BE2C (cell line): ENCODE data around the gene ZNF814.
A peak's percentile ranks its signal among the peaks of the same experiment; 100 is the strongest.

Experiments
- DNase-seq: peaks from one replicate; pipeline ENCODE4 v3.0.0-alpha.2; 2020
- H3K27me3 ChIP-seq: fragments of 250-450 bp; sonication (Bioruptor Pico); 2 replicates; pipeline ENCODE4 v1.5.1; 2020; ENCODE audit warnings: mild to moderate bottlenecking
- H3K36me3 ChIP-seq: fragments of 250-450 bp; sonication (Bioruptor Pico); 2 replicates; pipeline ENCODE4 v1.5.1; 2020; ENCODE audit warnings: mild to moderate bottlenecking
- H3K4me1 ChIP-seq: fragments of 250-450 bp; sonication (Bioruptor Pico); 2 replicates; pipeline ENCODE4 v1.5.1; 2020
- H3K4me3 ChIP-seq: 2 replicates; pipeline ENCODE4 v1.5.1; 2011; ENCODE audit warnings: low read depth, low read length
- H3K9me3 ChIP-seq: fragments of 250-450 bp; sonication (Bioruptor Pico); 2 replicates; pipeline ENCODE4 v1.5.1; 2020
- CTCF ChIP-seq: IDR thresholded peaks from 2 replicates; pipeline ENCODE4 v1.5.1; 2012; ENCODE audit warnings: mild to moderate bottlenecking, low read depth, low read length

The ZNF814 gene

GRCh38 chr19:57820599-57820998 is 68.2 kb downstream of the ZNF814 start:
- H3K4me1 ChIP-seq = no peaks in the 10 kb centered on the region
- H3K36me3 ChIP-seq = peaks cover 26% of the 10 kb centered on the region
- no peaks in the 10 kb centered on the region for H3K27me3 ChIP-seq
- no peaks in the 10 kb centered on the region for H3K9me3 ChIP-seq
- no peak for DNase-seq
- no peak for TF ChIP-seq CTCF
- peak overlapping the region; percentile 99 for H3K4me3 ChIP-seq

GRCh38 chr19:57819475-57820148 is 69.2 kb downstream of the ZNF814 start:
- no peaks in the 10 kb centered on the region for H3K4me1 ChIP-seq
- H3K9me3 ChIP-seq = no peaks in the 10 kb centered on the region
- H3K27me3 ChIP-seq = no peaks in the 10 kb centered on the region
- peak; percentile 20 for TF ChIP-seq CTCF
- H3K36me3 ChIP-seq = peaks cover 25% of the 10 kb centered on the region
- peak; percentile 87 for DNase-seq
- peak overlapping the region; percentile 99 for H3K4me3 ChIP-seq

- H3K9me3 ChIP-seq = no peaks in the 10 kb centered on the region
- no peak for TF ChIP-seq CTCF
- H3K36me3 ChIP-seq = peaks cover 13% of the 10 kb centered on the region
- no peaks in the 10 kb centered on the region for H3K4me1 ChIP-seq
- H3K4me3 ChIP-seq = no peak overlapping the region
- no peak for DNase-seq
- no peaks in the 10 kb centered on the region for H3K27me3 ChIP-seq
These were observed 70.5 kb downstream of the ZNF814 start for GRCh38 chr19:57818378-57818777.

- peaks cover 10% of the 10 kb centered on the region for H3K36me3 ChIP-seq
- H3K4me1 ChIP-seq = no peaks in the 10 kb centered on the region
- no peak for TF ChIP-seq CTCF
- H3K27me3 ChIP-seq = no peaks in the 10 kb centered on the region
- H3K9me3 ChIP-seq = no peaks in the 10 kb centered on the region
- H3K4me3 ChIP-seq = no peak overlapping the region
- DNase-seq = no peak
These were observed 70.9 kb downstream of the ZNF814 start for GRCh38 chr19:57817976-57818375.

GRCh38 chr19:57816652-57817051 is 72.2 kb downstream of the ZNF814 start:
- Histone ChIP-seq H3K9me3 (no peaks in the 10 kb centered on the region), H3K4me3 (no peak overlapping the region), H3K36me3 (peaks cover 6% of the 10 kb centered on the region), H3K4me1 (no peaks in the 10 kb centered on the region), H3K27me3 (no peaks in the 10 kb centered on the region)
- no peak for TF ChIP-seq CTCF
- DNase-seq = no peak

GRCh38 chr19:57815247-57816075 is 73.4 kb downstream of the ZNF814 start:
- Histone ChIP-seq H3K27me3 (no peaks in the 10 kb centered on the region), H3K36me3 (no peaks in the 10 kb centered on the region), H3K4me3 (peak overlapping the region; percentile 96), H3K4me1 (no peaks in the 10 kb centered on the region), H3K9me3 (no peaks in the 10 kb centered on the region)
- no peak for DNase-seq
- TF ChIP-seq CTCF = no peak; the same call in 1 of the 2 replicates
